Spinal cord (tissue), 10 donors: Measurements from ENCODE around the gene ADI1. TPM values are rescaled to one million over a fixed set of nuclear protein-coding genes. Genes with fewer than 3 reads are reported as not detected.

Source experiments
- DNase-seq, 6 donors: peaks; one replicate each; pipeline versions ENCODE4 v3.0.0 to v3.0.0-alpha.2; 2013 to 2015; ENCODE audit warnings: low spot score in 6 of 6, low read depth in 4 of 6
- H3K27ac ChIP-seq: one replicate; pipeline ENCODE4 v1.5.1; 2013; ENCODE audit warnings: low read depth, low read length, control low read depth
- H3K27me3 ChIP-seq: one replicate; pipeline ENCODE4 v1.6.1; 2013; ENCODE audit warnings: low read length; ENCODE audit not compliant: control insufficient read depth, insufficient read depth
- H3K36me3 ChIP-seq: one replicate; pipeline ENCODE4 v1.6.1; 2013; ENCODE audit warnings: low read length; ENCODE audit not compliant: control insufficient read depth, insufficient read depth
- H3K4me1 ChIP-seq: one replicate; pipeline ENCODE4 v1.6.1; 2013; ENCODE audit warnings: low read length; ENCODE audit not compliant: control insufficient read depth, insufficient read depth
- H3K4me3 ChIP-seq: one replicate; pipeline ENCODE4 v1.5.1; 2013; ENCODE audit warnings: low read depth, low read length, control low read depth
- H3K9me3 ChIP-seq: one replicate; pipeline ENCODE4 v1.6.1; 2013; ENCODE audit warnings: low read length; ENCODE audit not compliant: control insufficient read depth, insufficient read depth
- WGBS: methylation state at CpG from one replicate; pipeline ENCODE4 v1.1.5; 2013; ENCODE audit warnings: missing lambda C conversion rate; ENCODE audit not compliant: insufficient coverage; 5-methylcytosine and 5-hydroxymethylcytosine counted together
- polyA plus RNA-seq, 2 donors: library from polyadenylated mRNA; unstranded; fragments of 120-200 nt; gene quantifications; one replicate each; pipeline ENCODE4 v1.2.1, GENCODE V29; 2013; ENCODE audit not compliant: insufficient read length in 2 of 2
- total RNA-seq, 2 donors: library from RNA; depleted of rRNA in 1 of 2; stranded (reverse); fragments of 120-200 nt in 1 of 2; fragments of >200 nt in 1 of 2; gene quantifications; one replicate each; pipeline versions ENCODE4 v1.2.3 to v1.2.4, GENCODE V29; 2013 to 2014
- donor health status: healthy.

Gene ADI1
- total and polyA plus RNA-seq, 4 donors: 28.8 to 84.4 (median 43.1) TPM

DNA sequence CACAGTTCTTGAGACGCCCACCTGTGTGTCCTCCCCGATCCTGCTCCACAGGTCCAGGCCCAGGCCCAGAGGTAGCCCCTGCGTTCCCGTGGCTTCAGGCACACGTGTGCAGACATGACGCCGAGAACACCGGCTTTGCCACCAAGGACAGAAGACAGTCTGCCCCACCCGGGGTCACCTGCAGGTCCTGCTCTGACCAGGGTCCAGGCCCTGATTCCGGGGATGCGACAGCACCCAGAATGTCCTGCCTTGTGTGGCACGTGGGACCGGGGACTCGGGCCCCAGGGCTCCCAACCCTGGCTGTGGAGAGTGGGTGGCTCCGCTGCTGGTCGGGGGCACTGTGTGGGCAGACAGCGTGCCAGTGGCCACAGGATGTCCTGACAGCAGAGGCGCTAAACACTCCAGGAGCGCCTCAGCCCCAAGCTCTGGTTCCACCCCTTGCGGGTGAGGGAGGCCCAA, 36.9 kb downstream of the ADI1 start:
- H3K27ac ChIP-seq: no peak overlapping the region
- H3K4me3 ChIP-seq: no peak overlapping the region
- no peaks in the 10 kb centered on the region for H3K27me3 ChIP-seq
- DNase-seq: no peak
- H3K9me3 ChIP-seq: no peaks in the 10 kb centered on the region
- WGBS: 97% methylated on average over 18 of the region's 20 CpGs
- peaks cover 89% of the 10 kb centered on the region for H3K36me3 ChIP-seq
- H3K4me1 ChIP-seq: peaks cover 25% of the 10 kb centered on the region

DNA sequence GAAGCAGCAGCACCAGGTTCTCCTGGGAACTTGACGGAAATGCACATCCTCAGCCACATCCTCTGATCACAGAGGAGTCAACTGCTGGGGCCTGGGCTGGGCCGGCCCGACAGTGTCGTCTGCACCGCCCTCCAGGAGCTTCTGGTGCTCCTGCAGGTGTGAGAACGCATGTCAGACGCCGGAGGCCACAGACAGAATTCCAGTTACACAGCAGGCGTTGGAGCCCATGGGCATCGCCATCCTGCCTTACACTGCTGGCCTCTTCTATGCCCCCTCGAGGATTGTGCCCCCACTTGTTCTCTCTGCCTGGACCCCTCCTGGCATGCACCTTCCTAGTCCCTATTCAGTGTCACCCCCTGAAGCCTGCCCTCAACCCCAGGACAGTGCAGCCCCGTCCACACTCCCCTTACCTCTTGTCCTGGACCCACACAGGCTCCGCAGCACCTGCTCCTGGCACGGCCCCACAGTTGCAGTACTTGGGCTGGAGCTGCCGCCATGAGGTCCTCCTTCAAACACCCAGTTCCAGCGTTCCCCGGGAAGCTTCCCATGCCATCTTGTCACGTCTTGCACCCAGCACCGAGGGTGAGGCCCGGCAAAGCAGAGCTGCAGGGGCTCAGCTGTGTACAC, 37.5 kb downstream of the ADI1 start:
- DNase-seq: no peak
- H3K36me3 ChIP-seq: peaks cover 86% of the 10 kb centered on the region
- WGBS: 96% methylated on average over 20 of the region's 20 CpGs
- H3K27me3 ChIP-seq: no peaks in the 10 kb centered on the region
- H3K4me3 ChIP-seq: no peak overlapping the region
- no peak overlapping the region for H3K27ac ChIP-seq
- H3K9me3 ChIP-seq: no peaks in the 10 kb centered on the region
- H3K4me1 ChIP-seq: peaks cover 22% of the 10 kb centered on the region

DNA sequence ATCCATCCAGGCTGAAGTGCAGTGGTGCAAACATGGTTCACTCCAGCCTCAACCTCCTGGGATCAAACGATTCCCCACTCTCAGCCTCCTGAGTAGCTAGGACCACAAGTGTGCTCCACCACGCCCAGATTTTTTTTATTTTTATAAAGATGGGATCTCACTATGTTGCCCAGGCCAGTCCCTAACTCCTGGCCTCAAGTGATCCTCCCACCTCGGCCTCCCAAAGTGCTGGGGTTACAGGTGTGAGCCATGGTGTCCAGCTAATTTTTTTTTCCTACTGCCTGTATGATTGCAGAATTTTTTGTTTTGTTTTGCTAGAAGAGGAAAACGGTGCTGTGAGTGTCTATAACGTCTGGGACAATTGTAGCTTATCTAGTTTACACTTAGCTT, 38.3 kb downstream of the ADI1 start:
- Histone ChIP-seq H3K4me1 (peaks cover 25% of the 10 kb centered on the region), H3K27ac (no peak overlapping the region), H3K4me3 (no peak overlapping the region), H3K27me3 (no peaks in the 10 kb centered on the region), H3K9me3 (no peaks in the 10 kb centered on the region), H3K36me3 (peaks cover 78% of the 10 kb centered on the region)
- 100% methylated on average over 1 of the region's 5 CpGs for WGBS
- no peak for DNase-seq

DNA sequence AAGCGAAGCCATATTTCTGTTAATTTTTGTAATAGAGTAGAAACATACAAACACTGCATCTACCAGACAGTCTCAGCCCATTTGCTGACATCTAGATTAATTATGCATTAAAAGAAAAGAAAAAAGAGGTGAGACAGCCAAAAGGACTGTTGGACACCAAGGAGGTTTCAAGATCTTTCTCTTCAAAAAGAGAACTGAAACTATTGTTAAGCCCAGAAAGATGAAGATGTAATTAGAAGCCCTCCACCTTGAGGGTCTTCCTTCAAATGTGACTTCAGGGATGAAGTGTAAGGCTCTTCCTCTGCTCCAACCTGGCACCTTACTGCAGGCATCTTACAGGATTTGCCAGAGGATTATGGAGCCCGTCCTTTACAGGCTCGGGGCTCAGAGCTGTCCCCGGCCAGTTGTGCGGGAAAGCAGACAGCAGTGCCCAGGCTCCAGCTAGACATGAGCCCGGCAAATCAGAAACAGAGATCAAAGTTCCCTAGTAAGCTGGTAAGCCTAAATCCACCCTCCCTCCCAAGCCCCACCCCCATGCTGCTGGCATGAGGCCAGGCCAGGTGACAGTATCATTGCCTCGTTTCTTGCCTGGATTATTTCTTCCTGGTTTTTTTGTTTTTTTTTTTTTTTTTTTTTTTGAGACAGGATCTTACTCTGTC, 38.9 kb downstream of the ADI1 start:
- Histone ChIP-seq H3K9me3 (no peaks in the 10 kb centered on the region), H3K4me1 (peaks cover 30% of the 10 kb centered on the region), H3K36me3 (peaks cover 77% of the 10 kb centered on the region), H3K27ac (no peak overlapping the region), H3K4me3 (no peak overlapping the region), H3K27me3 (no peaks in the 10 kb centered on the region)
- no peak for DNase-seq
- 53% methylated on average over 6 of the region's 7 CpGs for WGBS

DNA sequence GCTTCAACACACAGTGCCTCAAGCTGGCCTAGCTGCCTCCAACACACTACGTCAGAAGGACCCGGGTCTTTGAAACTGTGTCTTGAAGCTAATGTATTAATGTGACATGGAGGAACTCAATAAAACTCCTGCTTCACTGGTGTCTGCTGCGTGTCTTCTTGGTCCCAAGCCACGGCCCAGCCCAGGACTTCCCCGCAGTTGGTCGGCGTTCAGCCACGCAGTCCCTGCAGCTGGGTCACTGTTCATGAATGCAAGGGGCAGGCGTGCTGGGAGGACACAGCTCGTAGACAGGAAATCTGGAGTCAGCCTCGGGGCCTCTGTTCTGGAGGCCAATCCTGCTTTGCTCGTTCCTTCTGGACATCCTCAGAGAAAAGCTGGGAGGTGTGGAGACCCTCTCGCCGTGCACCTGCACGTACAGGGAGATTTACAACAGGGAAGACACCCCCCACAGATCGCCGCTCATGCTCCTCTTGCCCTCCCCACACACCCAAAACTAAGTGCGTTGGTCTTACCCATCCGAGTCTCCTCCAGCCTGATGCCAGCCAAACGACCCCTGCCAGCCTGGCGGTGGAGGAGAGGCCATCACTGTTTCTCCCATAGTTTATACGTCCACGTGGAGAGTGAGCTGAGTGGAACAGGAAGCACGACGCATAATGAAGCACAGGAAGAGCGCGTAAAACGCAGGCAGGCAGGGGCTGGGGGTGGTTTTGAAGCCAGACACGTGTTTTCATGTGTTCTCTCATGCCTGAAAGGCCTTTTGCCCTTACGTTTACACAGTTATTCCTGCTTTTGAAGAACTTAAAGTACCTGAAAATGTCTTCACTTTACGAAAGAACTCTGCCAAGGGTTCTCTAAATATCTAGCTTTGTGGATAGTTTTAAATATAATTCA, 39.7 kb downstream of the ADI1 start:
- H3K9me3 ChIP-seq: no peaks in the 10 kb centered on the region
- DNase-seq: no peak
- no peak overlapping the region for H3K27ac ChIP-seq
- 92% methylated on average over 26 of the region's 31 CpGs for WGBS
- no peaks in the 10 kb centered on the region for H3K27me3 ChIP-seq
- H3K4me3 ChIP-seq: no peak overlapping the region
- peaks cover 74% of the 10 kb centered on the region for H3K36me3 ChIP-seq
- peaks cover 35% of the 10 kb centered on the region for H3K4me1 ChIP-seq

DNA sequence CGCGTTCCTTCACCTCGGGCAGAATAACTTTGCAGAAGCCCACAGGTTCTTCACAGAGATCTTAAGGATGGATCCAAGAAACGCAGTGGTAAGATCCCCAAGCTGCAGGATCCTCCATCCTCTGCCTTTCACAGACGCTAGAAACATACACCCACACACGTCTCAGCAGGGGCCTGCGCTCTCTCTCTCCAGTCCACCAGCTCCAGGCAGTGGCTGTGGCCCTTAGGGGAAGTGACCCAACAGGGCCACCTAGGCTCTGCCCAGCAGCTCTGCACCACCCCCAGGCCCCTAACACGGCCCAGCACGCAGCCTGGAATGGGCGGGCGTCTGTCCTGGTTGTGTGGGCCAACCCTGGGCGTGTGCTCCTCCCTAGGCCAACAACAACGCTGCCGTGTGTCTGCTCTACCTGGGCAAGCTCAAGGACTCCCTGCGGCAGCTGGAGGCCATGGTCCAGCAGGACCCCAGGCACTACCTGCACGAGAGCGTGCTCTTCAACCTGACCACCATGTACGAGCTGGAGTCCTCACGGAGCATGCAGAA, 40.4 kb downstream of the ADI1 start:
- WGBS: 96% methylated on average over 18 of the region's 19 CpGs
- peaks cover 73% of the 10 kb centered on the region for H3K36me3 ChIP-seq

DNA sequence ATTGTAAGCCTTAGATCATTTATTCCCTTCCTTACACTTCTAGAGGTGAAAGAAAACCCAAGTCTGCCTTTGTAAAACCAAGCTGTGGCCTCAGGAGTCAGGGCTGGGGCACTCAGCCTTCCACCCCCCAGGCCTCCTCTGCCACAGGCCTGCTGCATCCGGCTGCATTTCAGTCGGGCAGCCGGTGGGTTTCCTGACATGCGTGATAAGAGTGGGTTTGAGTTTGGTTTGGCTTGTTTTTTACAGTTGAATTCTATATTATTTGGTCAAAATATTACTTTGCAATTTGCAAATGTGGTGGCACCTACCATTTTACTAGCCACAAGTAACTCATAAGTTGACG, 42.4 kb downstream of the ADI1 start:
- H3K4me3 ChIP-seq: no peak overlapping the region
- H3K27me3 ChIP-seq: no peaks in the 10 kb centered on the region
- no CpG with 5 or more reads among the region's 5 CpGs for WGBS
- peaks cover 69% of the 10 kb centered on the region for H3K36me3 ChIP-seq
- peaks cover 31% of the 10 kb centered on the region for H3K4me1 ChIP-seq
- H3K27ac ChIP-seq: peak overlapping the region; percentile 91
- DNase-seq: no peak
- no peaks in the 10 kb centered on the region for H3K9me3 ChIP-seq

More for the DNA sequence above, 40.4 kb downstream of the ADI1 start:
- Histone ChIP-seq H3K27ac (no peak overlapping the region), H3K4me1 (peaks cover 35% of the 10 kb centered on the region), H3K4me3 (no peak overlapping the region), H3K9me3 (no peaks in the 10 kb centered on the region), H3K27me3 (no peaks in the 10 kb centered on the region)
- no peak for DNase-seq

DNA sequence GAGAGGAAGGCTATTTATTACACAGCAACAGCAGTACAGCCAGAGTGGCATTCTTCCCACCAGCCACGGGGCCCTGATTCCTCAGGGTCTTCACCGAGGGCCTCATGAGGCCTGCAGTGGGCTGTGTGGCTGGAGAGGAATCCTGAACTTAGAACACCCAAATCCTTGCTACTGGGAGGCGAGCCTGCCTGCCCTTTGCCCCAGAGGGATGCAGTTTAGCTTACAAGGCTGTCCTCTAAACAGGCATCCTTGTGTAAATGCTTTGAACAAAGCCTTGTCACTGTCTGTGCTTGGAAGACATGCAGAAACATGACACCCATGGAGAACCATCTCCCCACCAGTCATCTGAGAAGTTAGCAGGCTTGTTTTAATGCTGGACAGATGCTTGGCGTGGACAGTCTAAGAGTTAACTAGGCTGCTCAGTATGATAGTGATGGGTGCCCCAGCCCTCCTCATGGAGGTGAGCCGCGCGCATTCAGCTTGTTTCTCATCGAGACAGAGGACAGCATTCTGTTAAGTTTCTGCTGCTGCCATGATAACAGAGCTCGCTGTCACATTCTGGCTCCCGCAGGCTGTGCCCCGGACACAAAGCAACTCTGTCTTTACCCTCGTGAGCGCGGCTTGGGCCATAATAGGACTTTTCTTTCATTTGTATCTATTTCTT, 42.9 kb downstream of the ADI1 start:
- peaks cover 31% of the 10 kb centered on the region for H3K4me1 ChIP-seq
- H3K27me3 ChIP-seq: no peaks in the 10 kb centered on the region
- H3K27ac ChIP-seq: peak overlapping the region; percentile 91
- H3K36me3 ChIP-seq: peaks cover 67% of the 10 kb centered on the region
- H3K9me3 ChIP-seq: no peaks in the 10 kb centered on the region
- H3K4me3 ChIP-seq: no peak overlapping the region
- DNase-seq: peak in 3 of 6 donors; percentile 47 to 75 (median 72)
- WGBS: 26% methylated on average over 11 of the region's 14 CpGs

DNA sequence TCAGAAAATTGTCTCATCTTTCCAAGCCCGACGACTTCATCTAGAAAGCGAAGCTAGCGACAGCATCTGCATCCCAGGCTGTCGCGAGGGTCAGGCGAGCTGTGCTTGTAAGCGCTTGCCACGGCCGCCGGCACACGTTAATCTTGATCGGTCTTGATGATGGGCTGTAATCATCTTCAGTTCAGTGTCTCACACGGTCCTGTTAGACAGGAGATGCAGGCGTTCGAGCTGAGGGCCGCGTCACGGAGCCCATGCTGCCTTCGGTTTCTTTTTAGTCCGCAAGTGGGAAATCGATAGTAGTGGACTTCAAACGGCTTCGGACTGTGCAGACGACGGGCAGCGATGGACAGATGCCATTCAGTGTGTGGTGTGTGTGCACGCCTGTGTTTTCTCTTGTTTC, 43.6 kb downstream of the ADI1 start:
- Histone ChIP-seq H3K27ac (peak overlapping the region; percentile 91), H3K36me3 (peaks cover 66% of the 10 kb centered on the region)
- WGBS: 89% methylated on average over 26 of the region's 28 CpGs

More for the DNA sequence above, 43.6 kb downstream of the ADI1 start:
- no peak for DNase-seq
- Histone ChIP-seq H3K27me3 (no peaks in the 10 kb centered on the region), H3K4me3 (no peak overlapping the region), H3K4me1 (peaks cover 37% of the 10 kb centered on the region), H3K9me3 (no peaks in the 10 kb centered on the region)
